Transverse colon (tissue), 4 donors: ENCODE results near the gene RNF141. TPM values are rescaled to one million over a fixed set of nuclear protein-coding genes. Genes with fewer than 3 reads are reported as not detected.

Source experiments
- DNase-seq: peaks from one replicate; pipeline ENCODE4 v3.0.0-alpha.2; 2019
- H3K27ac ChIP-seq, 4 donors: fragments of 200-600 bp; sonication (generic); 2 replicates each; pipeline ENCODE4 v1.5.1; 2016 to 2018; ENCODE audit warnings: inconsistent platforms in 4 of 4
- H3K27me3 ChIP-seq: fragments of 200-600 bp; sonication (generic); 2 replicates; pipeline ENCODE4 v1.5.1; 2017; ENCODE audit warnings: inconsistent platforms
- H3K36me3 ChIP-seq, 4 donors: fragments of 200-600 bp; sonication (generic); 2 replicates each; pipeline ENCODE4 v1.5.1; 2017 to 2019; ENCODE audit warnings: inconsistent platforms in 4 of 4
- H3K4me1 ChIP-seq, 4 donors: fragments of 200-600 bp; sonication (generic); 2 replicates each; pipeline ENCODE4 v1.5.1; 2017 to 2020; ENCODE audit warnings: inconsistent platforms in 4 of 4
- H3K4me3 ChIP-seq, 4 donors: fragments of 200-600 bp; sonication (generic); 1 replicate in 1 of 4; 2 replicates in 3 of 4; pipeline versions ENCODE4 v1.5.1 to v1.6.1; 2017 to 2019; ENCODE audit warnings: inconsistent platforms in 4 of 4
- H3K9me3 ChIP-seq, 2 donors: fragments of 200-600 bp; sonication (generic); 2 replicates each; pipeline ENCODE4 v1.5.1; 2017 to 2019; ENCODE audit warnings: inconsistent platforms in 2 of 2
- EP300 ChIP-seq: sonication (generic); formaldehyde crosslinking; IDR thresholded peaks from one replicate; pipeline ENCODE4 v1.6.1; 2017; ENCODE audit warnings: antibody characterized with exemption, low read depth
- POLR2A ChIP-seq: fragments of 450-650 bp; IDR thresholded peaks from one replicate; pipeline ENCODE4 v1.6.1; 2016; ENCODE audit warnings: antibody characterized with exemption, mild to moderate bottlenecking, moderate library complexity
- POLR2AphosphoS5 ChIP-seq, 3 donors: sonication (generic); formaldehyde crosslinking; IDR thresholded peaks; one replicate each; pipeline ENCODE4 v1.6.1; 2016; ENCODE audit warnings: antibody characterized with exemption in 3 of 3
- WGBS, 2 donors: methylation state at CpG; one replicate each; pipeline ENCODE4 v1.1.5; 2018; ENCODE audit warnings: low coverage in 1 of 2; 5-methylcytosine and 5-hydroxymethylcytosine counted together
- in situ Hi-C, 4 donors: fragments of 200-750 bp; cut with MboI; loops; one replicate each; pipeline versions ENCODE4 v1.15.0 to v1.15.1; 2017; ENCODE audit warnings: low sequenced_read_pairs in 3 of 4, low pct_ligation_motif_present in 1 of 4, low pct_unique_long_range_greater_than_20kb in 1 of 4
- intact Hi-C: fragments of 100-400 bp; cut with DNase I; formaldehyde crosslinking; loops from one replicate; pipeline ENCODE4 v1.15.1; 2023; ENCODE audit warnings: low total_unique reads
- total RNA-seq, 4 donors: library from RNA; depleted of rRNA; stranded (reverse); fragments of >200 nt; gene quantifications; one replicate each; pipeline ENCODE4 v1.1.0, GENCODE V29; 2016
- TF ChIP-seq, protein P1 (sequence below), 5 experiments: fragments of 200-600 bp in 3 of 5; fragments of 450-650 bp in 2 of 5; sonication (generic) in 3 of 5; IDR thresholded peaks; 1 replicate in 2 of 5; 2 replicates in 3 of 5; pipeline ENCODE4 v1.5.1; 2016 to 2017; ENCODE audit warnings: antibody characterized with exemption in 5 of 5, inconsistent platforms in 3 of 5, mild to moderate bottlenecking in 2 of 5, moderate library complexity in 1 of 5

Gene RNF141
- total RNA-seq, 4 donors from 2014 or later, result 13.1 to 31.4 (median 22.3) TPM

GRCh38 chr11:10533323-10533722 is 7.7 kb downstream of the RNF141 start:
- TF ChIP-seq, protein P1, sequence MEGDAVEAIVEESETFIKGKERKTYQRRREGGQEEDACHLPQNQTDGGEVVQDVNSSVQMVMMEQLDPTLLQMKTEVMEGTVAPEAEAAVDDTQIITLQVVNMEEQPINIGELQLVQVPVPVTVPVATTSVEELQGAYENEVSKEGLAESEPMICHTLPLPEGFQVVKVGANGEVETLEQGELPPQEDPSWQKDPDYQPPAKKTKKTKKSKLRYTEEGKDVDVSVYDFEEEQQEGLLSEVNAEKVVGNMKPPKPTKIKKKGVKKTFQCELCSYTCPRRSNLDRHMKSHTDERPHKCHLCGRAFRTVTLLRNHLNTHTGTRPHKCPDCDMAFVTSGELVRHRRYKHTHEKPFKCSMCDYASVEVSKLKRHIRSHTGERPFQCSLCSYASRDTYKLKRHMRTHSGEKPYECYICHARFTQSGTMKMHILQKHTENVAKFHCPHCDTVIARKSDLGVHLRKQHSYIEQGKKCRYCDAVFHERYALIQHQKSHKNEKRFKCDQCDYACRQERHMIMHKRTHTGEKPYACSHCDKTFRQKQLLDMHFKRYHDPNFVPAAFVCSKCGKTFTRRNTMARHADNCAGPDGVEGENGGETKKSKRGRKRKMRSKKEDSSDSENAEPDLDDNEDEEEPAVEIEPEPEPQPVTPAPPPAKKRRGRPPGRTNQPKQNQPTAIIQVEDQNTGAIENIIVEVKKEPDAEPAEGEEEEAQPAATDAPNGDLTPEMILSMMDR (IDR thresholded peaks at IDR 0.05), result no peak
- no peak for TF ChIP-seq POLR2AphosphoS5 (IDR thresholded peaks at IDR 0.05)
- TF ChIP-seq POLR2A, result no peak
- no peak for TF ChIP-seq EP300

DNA sequence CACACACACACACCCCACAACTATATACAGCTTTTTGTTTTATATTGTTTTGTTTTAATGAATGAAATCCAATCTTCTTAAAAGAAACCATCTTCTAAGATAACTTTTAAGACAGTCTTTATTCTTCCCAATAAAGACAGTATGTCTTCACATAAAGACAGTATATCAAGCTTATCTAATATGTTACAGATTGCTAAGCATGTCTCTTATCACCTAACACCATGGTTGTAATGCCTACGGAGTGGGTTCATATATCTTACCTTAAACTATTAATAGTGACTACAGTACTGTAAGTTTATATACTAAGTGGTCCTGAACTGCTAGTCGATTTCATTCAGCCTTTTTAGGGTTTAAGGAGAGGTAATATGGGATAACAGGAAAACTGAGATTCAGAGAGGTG is 8.5 kb downstream of the RNF141 start:
- TF ChIP-seq POLR2A (no peak), EP300 (no peak), POLR2AphosphoS5 (IDR thresholded peaks at IDR 0.05) (no peak)
- TF ChIP-seq, protein P1 (IDR thresholded peaks at IDR 0.05), result no peak
- H3K4me3 ChIP-seq, result no peak overlapping the region
- no peak for DNase-seq
- no peaks in the 10 kb centered on the region for H3K9me3 ChIP-seq
- in situ Hi-C loops, result loop anchor here in 1 of 4 donors (25.0 kb wide), 1 partner anchor 205 kb away; no protein-coding TSS in a partner anchor
- intact Hi-C loops, result no loop called here
- WGBS, 2 donors, result 66 to 96% methylated on average over 2 of the region's 2 CpGs
- H3K4me1 ChIP-seq, result peaks cover 0 to 6% (median 0%) of the 10 kb centered on the region in 4 donors
- H3K27me3 ChIP-seq, result no peaks in the 10 kb centered on the region
- H3K36me3 ChIP-seq, result peaks cover 0 to 23% (median 8%) of the 10 kb centered on the region in 4 donors
- no peak overlapping the region for H3K27ac ChIP-seq

More at GRCh38 chr11:10533323-10533722, 7.7 kb downstream of the RNF141 start:
- DNase-seq, result no peak
- no peaks in the 10 kb centered on the region for H3K4me1 ChIP-seq
- intact Hi-C loops (no loop called here), in situ Hi-C loops (loop anchor here in 1 of 4 donors (25.0 kb wide), 1 partner anchor 204 kb away; no protein-coding TSS in a partner anchor)
- peaks cover 0 to 23% (median 8%) of the 10 kb centered on the region in 4 donors for H3K36me3 ChIP-seq
- no peaks in the 10 kb centered on the region for H3K9me3 ChIP-seq
- H3K27me3 ChIP-seq, result no peaks in the 10 kb centered on the region
- no peak overlapping the region for H3K4me3 ChIP-seq
- no peak overlapping the region for H3K27ac ChIP-seq

DNA sequence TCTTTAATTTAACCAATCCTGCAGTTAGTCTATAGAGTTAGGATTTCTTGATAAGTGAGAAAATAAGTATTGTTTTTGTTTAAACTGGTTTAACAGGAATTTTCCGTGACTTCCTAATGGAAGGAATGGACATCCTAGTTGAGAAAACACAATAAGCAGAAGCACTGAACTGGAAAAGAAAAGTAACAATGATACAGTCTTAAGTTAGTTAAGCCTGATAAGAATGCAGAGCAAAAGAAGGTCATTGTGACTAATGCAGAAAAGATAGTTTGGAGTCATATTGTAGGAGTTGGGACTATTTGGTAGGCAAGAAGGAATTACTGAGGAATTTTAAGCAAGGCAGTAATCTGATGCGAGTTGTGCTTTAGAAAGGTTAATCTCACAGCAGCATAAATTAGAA is 11.7 kb downstream of the RNF141 start:
- H3K4me1 ChIP-seq, result peaks cover 0 to 12% (median 2%) of the 10 kb centered on the region in 4 donors
- no peak overlapping the region for H3K4me3 ChIP-seq
- DNase-seq, result no peak
- TF ChIP-seq EP300 (no peak), POLR2A (no peak), POLR2AphosphoS5 (IDR thresholded peaks at IDR 0.05) (no peak)
- TF ChIP-seq, protein P1 (IDR thresholded peaks at IDR 0.05), result no peak
- intact Hi-C loops (no loop called here), in situ Hi-C loops (loop anchor here in 1 of 4 donors (25.0 kb wide), 1 partner anchor 208 kb away; no protein-coding TSS in a partner anchor)
- no peaks in the 10 kb centered on the region for H3K27me3 ChIP-seq
- H3K9me3 ChIP-seq, result no peaks in the 10 kb centered on the region
- no peak overlapping the region for H3K27ac ChIP-seq
- 94 to 100% methylated on average over 2 of the region's 2 CpGs for WGBS, 2 donors
- peaks cover 0 to 33% (median 11%) of the 10 kb centered on the region in 4 donors for H3K36me3 ChIP-seq

- no peaks in the 10 kb centered on the region for H3K9me3 ChIP-seq
- no peak overlapping the region for H3K4me3 ChIP-seq
- in situ Hi-C loops (loop anchor here in 1 of 4 donors (25.0 kb wide), 1 partner anchor 209 kb away; no protein-coding TSS in a partner anchor), intact Hi-C loops (no loop called here)
- no peak overlapping the region for H3K27ac ChIP-seq
- DNase-seq, result no peak
- TF ChIP-seq POLR2AphosphoS5 (IDR thresholded peaks at IDR 0.05) (no peak), POLR2A (no peak), EP300 (no peak)
- TF ChIP-seq, protein P1 (IDR thresholded peaks at IDR 0.05), result no peak
- peaks cover 0 to 31% (median 9%) of the 10 kb centered on the region in 4 donors for H3K36me3 ChIP-seq
- no peaks in the 10 kb centered on the region for H3K27me3 ChIP-seq
- peaks cover 0 to 12% (median 2%) of the 10 kb centered on the region in 4 donors for H3K4me1 ChIP-seq
Observed at GRCh38 chr11:10528121-10528520, 12.9 kb downstream of the RNF141 start.
